Mesenchymal stem cell (in vitro differentiated cells and primary cell): Measurements from ENCODE around the gene MOV10. TPM values are rescaled to one million over a fixed set of nuclear protein-coding genes. Genes with fewer than 3 reads are reported as not detected.

Experiments
- DNase-seq: peaks from one replicate; pipeline ENCODE4 v3.0.0-alpha.2; 2013
- H2AFZ ChIP-seq: one replicate; pipeline ENCODE4 v1.6.1; 2013; ENCODE audit warnings: low read depth, mild to moderate bottlenecking, control low read depth, inconsistent platforms, low read length, moderate library complexity
- H2AK5ac ChIP-seq: 2 replicates; pipeline ENCODE4 v1.6.1; 2013; ENCODE audit warnings: low read length, moderate library complexity, mild to moderate bottlenecking, inconsistent platforms; ENCODE audit not compliant: severe bottlenecking
- H2BK120ac ChIP-seq: one replicate; pipeline ENCODE4 v1.6.1; 2013; ENCODE audit warnings: low read depth, mild to moderate bottlenecking, inconsistent platforms, low read length, moderate library complexity
- H2BK12ac ChIP-seq, 2 experiments: one replicate each; pipeline ENCODE4 v1.6.1; 2013; ENCODE audit warnings: inconsistent platforms in 2 of 2, low read length in 2 of 2, mild to moderate bottlenecking in 2 of 2, moderate library complexity in 2 of 2, control low read depth in 1 of 2
- H2BK15ac ChIP-seq: one replicate; pipeline ENCODE4 v1.6.1; 2013; ENCODE audit warnings: mild to moderate bottlenecking, low read depth, inconsistent platforms; ENCODE audit not compliant: poor library complexity, severe bottlenecking
- H2BK5ac ChIP-seq: 2 replicates; pipeline ENCODE4 v1.6.1; 2013; ENCODE audit warnings: low read depth, mild to moderate bottlenecking, low read length, control low read depth, inconsistent platforms; ENCODE audit not compliant: poor library complexity, severe bottlenecking
- H3K14ac ChIP-seq, 2 experiments: one replicate each; pipeline ENCODE4 v1.6.1; 2013; ENCODE audit warnings: inconsistent platforms in 2 of 2, low read length in 2 of 2, control low read depth in 1 of 2, mild to moderate bottlenecking in 1 of 2, moderate library complexity in 1 of 2
- H3K18ac ChIP-seq, 2 experiments: one replicate each; pipeline ENCODE4 v1.6.1; 2013; ENCODE audit warnings: inconsistent platforms in 2 of 2, low read length in 2 of 2, control low read depth in 1 of 2, low read depth in 1 of 2, mild to moderate bottlenecking in 1 of 2
- H3K23ac ChIP-seq, 2 experiments: one replicate each; pipeline ENCODE4 v1.6.1; 2013; ENCODE audit warnings: inconsistent platforms in 2 of 2, low read length in 2 of 2, mild to moderate bottlenecking in 2 of 2, moderate library complexity in 2 of 2, control low read depth in 1 of 2
- H3K27ac ChIP-seq: 2 replicates; pipeline ENCODE4 v1.5.1; 2013; ENCODE audit warnings: mild to moderate bottlenecking, moderate library complexity, low read length, control low read depth, inconsistent platforms; ENCODE audit not compliant: poor library complexity, severe bottlenecking
- H3K27me3 ChIP-seq, 2 experiments: 2 replicates each; pipeline versions ENCODE4 v1.6.1 to v1.7.0; 2013; ENCODE audit warnings: low read length in 2 of 2, mild to moderate bottlenecking in 2 of 2, moderate library complexity in 2 of 2, control low read depth in 1 of 2, inconsistent platforms in 1 of 2; ENCODE audit not compliant: control insufficient read depth in 1 of 2, insufficient read depth in 1 of 2
- H3K36me3 ChIP-seq, 2 experiments: 2 replicates each; pipeline versions ENCODE4 v1.6.1 to v1.7.0; 2013; ENCODE audit warnings: low read length in 2 of 2, control low read depth in 1 of 2, inconsistent platforms in 1 of 2, low read depth in 1 of 2, mild to moderate bottlenecking in 1 of 2; ENCODE audit not compliant: insufficient read depth in 2 of 2, control insufficient read depth in 1 of 2
- H3K4ac ChIP-seq, 2 experiments: one replicate each; pipeline ENCODE4 v1.6.1; 2013; ENCODE audit warnings: inconsistent platforms in 2 of 2, low read length in 2 of 2, mild to moderate bottlenecking in 2 of 2, moderate library complexity in 2 of 2, control low read depth in 1 of 2, low read depth in 1 of 2
- H3K4me1 ChIP-seq: 2 replicates; pipeline ENCODE4 v1.6.1; 2013; ENCODE audit warnings: low read depth, low read length, control low read depth; ENCODE audit not compliant: control insufficient read depth, insufficient read depth
- H3K4me2 ChIP-seq: 2 replicates; pipeline ENCODE4 v1.6.1; 2013; ENCODE audit warnings: low read length, mild to moderate bottlenecking, inconsistent platforms; ENCODE audit not compliant: poor library complexity, severe bottlenecking
- H3K4me3 ChIP-seq, 2 experiments: 2 replicates each; pipeline versions ENCODE4 v1.5.1 to v1.7.0; 2013; ENCODE audit warnings: low read length in 2 of 2, mild to moderate bottlenecking in 2 of 2, control low read depth in 1 of 2, low read depth in 1 of 2; ENCODE audit not compliant: insufficient read depth in 1 of 2
- H3K79me1 ChIP-seq: replicated peaks from 2 replicates; pipeline ENCODE4 v1.6.1; 2013; ENCODE audit warnings: mild to moderate bottlenecking, control low read depth, low read length, inconsistent platforms; ENCODE audit not compliant: poor library complexity, severe bottlenecking
- H3K9ac ChIP-seq: 2 replicates; pipeline ENCODE4 v1.7.0; 2013; ENCODE audit warnings: mild to moderate bottlenecking, low read length, moderate library complexity
- H3K9me3 ChIP-seq: 2 replicates; pipeline ENCODE4 v1.7.0; 2013; ENCODE audit warnings: mild to moderate bottlenecking, low read length; ENCODE audit not compliant: control insufficient read depth
- H4K8ac ChIP-seq: one replicate; pipeline ENCODE4 v1.6.1; 2013; ENCODE audit warnings: inconsistent platforms, mild to moderate bottlenecking, low read length, moderate library complexity
- H4K91ac ChIP-seq: one replicate; pipeline ENCODE4 v1.6.1; 2013; ENCODE audit warnings: mild to moderate bottlenecking, low read length, inconsistent platforms
- WGBS: methylation state at CpG from one replicate; pipeline ENCODE4 v1.1.7; 2013; ENCODE audit warnings: mixed read lengths; 5-methylcytosine and 5-hydroxymethylcytosine counted together
- polyA plus RNA-seq, 2 experiments: library from polyadenylated mRNA; stranded (reverse); fragments of 200-250 nt; gene quantifications; one replicate each; pipeline ENCODE4 v1.2.3, GENCODE V29; 2013

The MOV10 gene
- polyA plus RNA-seq (2013, experiment 1 of 2) = 62.1 TPM
- polyA plus RNA-seq (2013, experiment 2 of 2) = 60.3 TPM

GRCh38 chr1:112674440-112674985, at the start of gene MOV10:
TSS of gene MOV10 (plus strand) at chr1:112674659. CDS start at chr1:112674913, 254 bp downstream.
- Histone ChIP-seq H4K91ac (peak within 1 kb of the TSS; percentile 92), H3K36me3 (peaks cover 2 to 42% of the 10 kb centered on the region in 2 experiments), H3K4me3 (peak within 1 kb of the TSS; percentile 90 to 94), H3K27me3 (no peaks in the 10 kb centered on the region), H3K4ac (peak within 1 kb of the TSS; percentile 49 to 99), H3K18ac (peak within 1 kb of the TSS; percentile 49 to 97), H2BK120ac (peak within 1 kb of the TSS; percentile 65), H2BK15ac (peak within 1 kb of the TSS; percentile 82), H3K27ac (peak within 1 kb of the TSS; percentile 88), H2BK12ac (peak within 1 kb of the TSS in 1 of 2 experiments; percentile 73), H3K9ac (peak within 1 kb of the TSS; percentile 96), H3K4me2 (peak within 1 kb of the TSS; percentile 87), H3K14ac (peak within 1 kb of the TSS; percentile 69 to 92), H2AFZ (peak within 1 kb of the TSS; percentile 65), H3K4me1 (no peaks in the 10 kb centered on the region), H3K9me3 (no peaks in the 10 kb centered on the region), H2BK5ac (peak within 1 kb of the TSS; percentile 76), H2AK5ac (no peak within 1 kb of the TSS), H3K23ac (peak within 1 kb of the TSS; percentile 81 to 90), H4K8ac (peak within 1 kb of the TSS; percentile 51), H3K79me1 (peaks cover 11% of the 10 kb centered on the region)
- DNase-seq = peak; percentile 88
- 1% methylated on average over 28 of the region's 30 CpGs for WGBS

- DNase-seq = peak; percentile 56
- Histone ChIP-seq H3K27ac (no peak overlapping the region), H3K4me2 (no peak overlapping the region), H3K4me3 (no peak overlapping the region), H3K36me3 (peaks cover 6 to 36% of the 10 kb centered on the region in 2 experiments), H3K4ac (no peak overlapping the region), H3K9ac (no peak overlapping the region), H3K27me3 (no peaks in the 10 kb centered on the region), H2AK5ac (no peak overlapping the region), H2BK5ac (no peak overlapping the region), H2BK12ac (no peak overlapping the region), H2BK120ac (no peak overlapping the region), H4K8ac (no peak overlapping the region), H3K4me1 (peaks cover 5% of the 10 kb centered on the region), H3K79me1 (no peaks in the 10 kb centered on the region), H3K18ac (no peak overlapping the region), H3K14ac (no peak overlapping the region), H2BK15ac (no peak overlapping the region), H2AFZ (no peak overlapping the region), H3K23ac (no peak overlapping the region), H3K9me3 (no peaks in the 10 kb centered on the region), H4K91ac (no peak overlapping the region)
- WGBS = 88% methylated on average over 2 of the region's 2 CpGs
Measured at GRCh38 chr1:112625696-112626095, 48.8 kb upstream of the MOV10 start.

- Histone ChIP-seq H3K79me1 (no peaks in the 10 kb centered on the region), H3K23ac (no peak overlapping the region), H2BK120ac (no peak overlapping the region), H2AK5ac (no peak overlapping the region), H3K4ac (no peak overlapping the region), H2BK15ac (no peak overlapping the region), H2AFZ (no peak overlapping the region), H3K36me3 (peaks cover 6 to 41% of the 10 kb centered on the region in 2 experiments), H3K14ac (no peak overlapping the region), H3K4me2 (no peak overlapping the region), H3K9me3 (no peaks in the 10 kb centered on the region), H3K9ac (no peak overlapping the region), H2BK12ac (no peak overlapping the region), H3K4me3 (no peak overlapping the region), H4K8ac (no peak overlapping the region), H3K27me3 (no peaks in the 10 kb centered on the region), H3K4me1 (peaks cover 5% of the 10 kb centered on the region), H4K91ac (no peak overlapping the region), H3K27ac (no peak overlapping the region), H2BK5ac (no peak overlapping the region), H3K18ac (no peak overlapping the region)
- no peak for DNase-seq
- over 99% methylated on average over 5 of the region's 5 CpGs for WGBS
Measured at GRCh38 chr1:112626193-112626592, 48.3 kb upstream of the MOV10 start.

GRCh38 chr1:112626887-112627286, 47.6 kb upstream of the MOV10 start:
- Histone ChIP-seq H2AFZ (no peak overlapping the region), H3K79me1 (no peaks in the 10 kb centered on the region), H2BK15ac (no peak overlapping the region), H3K27ac (no peak overlapping the region), H2BK12ac (no peak overlapping the region), H4K91ac (no peak overlapping the region), H2AK5ac (no peak overlapping the region), H2BK120ac (no peak overlapping the region), H3K4ac (no peak overlapping the region), H3K9me3 (no peaks in the 10 kb centered on the region), H2BK5ac (no peak overlapping the region), H3K4me3 (no peak overlapping the region), H3K36me3 (peaks cover 6 to 48% of the 10 kb centered on the region in 2 experiments), H3K4me1 (peaks cover 4% of the 10 kb centered on the region), H3K27me3 (no peaks in the 10 kb centered on the region), H3K9ac (no peak overlapping the region), H3K18ac (no peak overlapping the region), H3K14ac (no peak overlapping the region), H4K8ac (no peak overlapping the region), H3K4me2 (no peak overlapping the region), H3K23ac (no peak overlapping the region)
- DNase-seq = no peak
